ENCODE results near the gene HOMEZ.

HOMEZ gene

DNA sequence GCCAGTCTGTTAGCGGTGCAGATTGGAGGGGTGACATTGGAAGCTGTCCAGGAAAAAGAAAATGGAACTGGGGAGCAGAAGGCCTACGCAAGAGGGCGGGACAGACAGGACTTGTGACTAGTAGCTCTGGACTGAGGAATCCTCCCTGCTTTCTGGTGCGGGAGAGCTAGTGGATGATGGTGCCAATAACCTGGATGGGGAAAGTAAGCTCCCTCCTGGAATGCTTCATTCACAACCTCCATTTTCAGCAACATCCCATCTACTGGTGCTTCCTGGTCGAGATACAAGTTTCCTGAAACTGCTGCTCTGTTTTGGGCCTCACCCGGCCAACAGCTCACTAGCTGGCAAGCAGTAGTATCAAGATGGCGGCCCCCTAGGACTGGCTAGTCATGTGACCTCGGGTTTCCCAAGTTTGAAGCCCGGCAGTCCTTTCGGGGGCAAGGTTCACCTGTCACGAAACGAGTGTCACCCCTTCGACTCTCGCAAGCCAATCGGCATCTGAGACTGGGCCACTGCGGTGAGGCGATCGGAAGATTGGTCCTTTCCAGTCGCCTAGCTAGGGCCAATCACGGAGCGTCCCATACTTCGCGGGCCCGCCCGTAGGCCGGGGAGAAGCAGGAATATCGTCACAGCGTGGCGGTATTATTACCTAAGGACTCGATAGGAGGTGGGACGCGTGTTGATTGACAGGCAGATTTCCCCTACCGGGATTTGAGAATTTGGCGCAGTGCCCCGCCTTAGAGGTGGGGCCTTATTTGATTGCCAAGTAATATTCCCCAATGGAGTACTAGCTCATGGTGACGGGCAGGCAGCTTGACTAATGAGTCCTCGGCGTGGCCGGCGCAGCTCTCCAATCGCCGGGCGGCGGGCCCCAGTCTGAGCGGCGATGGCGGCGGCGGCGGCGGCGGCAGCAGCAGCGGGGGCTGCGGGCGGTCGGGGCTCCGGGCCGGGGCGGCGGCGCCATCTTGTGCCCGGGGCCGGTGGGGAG lies 34.9 kb upstream of the HOMEZ start, which contains the start of gene PABPN1 (continued):
- TF ChIP-seq, protein P1, sequence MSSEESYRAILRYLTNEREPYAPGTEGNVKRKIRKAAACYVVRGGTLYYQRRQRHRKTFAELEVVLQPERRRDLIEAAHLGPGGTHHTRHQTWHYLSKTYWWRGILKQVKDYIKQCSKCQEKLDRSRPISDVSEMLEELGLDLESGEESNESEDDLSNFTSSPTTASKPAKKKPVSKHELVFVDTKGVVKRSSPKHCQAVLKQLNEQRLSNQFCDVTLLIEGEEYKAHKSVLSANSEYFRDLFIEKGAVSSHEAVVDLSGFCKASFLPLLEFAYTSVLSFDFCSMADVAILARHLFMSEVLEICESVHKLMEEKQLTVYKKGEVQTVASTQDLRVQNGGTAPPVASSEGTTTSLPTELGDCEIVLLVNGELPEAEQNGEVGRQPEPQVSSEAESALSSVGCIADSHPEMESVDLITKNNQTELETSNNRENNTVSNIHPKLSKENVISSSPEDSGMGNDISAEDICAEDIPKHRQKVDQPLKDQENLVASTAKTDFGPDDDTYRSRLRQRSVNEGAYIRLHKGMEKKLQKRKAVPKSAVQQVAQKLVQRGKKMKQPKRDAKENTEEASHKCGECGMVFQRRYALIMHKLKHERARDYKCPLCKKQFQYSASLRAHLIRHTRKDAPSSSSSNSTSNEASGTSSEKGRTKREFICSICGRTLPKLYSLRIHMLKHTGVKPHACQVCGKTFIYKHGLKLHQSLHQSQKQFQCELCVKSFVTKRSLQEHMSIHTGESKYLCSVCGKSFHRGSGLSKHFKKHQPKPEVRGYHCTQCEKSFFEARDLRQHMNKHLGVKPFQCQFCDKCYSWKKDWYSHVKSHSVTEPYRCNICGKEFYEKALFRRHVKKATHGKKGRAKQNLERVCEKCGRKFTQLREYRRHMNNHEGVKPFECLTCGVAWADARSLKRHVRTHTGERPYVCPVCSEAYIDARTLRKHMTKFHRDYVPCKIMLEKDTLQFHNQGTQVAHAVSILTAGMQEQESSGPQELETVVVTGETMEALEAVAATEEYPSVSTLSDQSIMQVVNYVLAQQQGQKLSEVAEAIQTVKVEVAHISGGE (tag by site-specific recombination; conservative IDR thresholded peaks at IDR 0.05; ENCODE audit: low read depth), result peak; percentile 45; the same call in 1 of the 2 replicates
- peak; percentile 42 for TF ChIP-seq ZNF366 (tag by site-specific recombination; conservative IDR thresholded peaks at IDR 0.05)
- TF ChIP-seq, protein P2, sequence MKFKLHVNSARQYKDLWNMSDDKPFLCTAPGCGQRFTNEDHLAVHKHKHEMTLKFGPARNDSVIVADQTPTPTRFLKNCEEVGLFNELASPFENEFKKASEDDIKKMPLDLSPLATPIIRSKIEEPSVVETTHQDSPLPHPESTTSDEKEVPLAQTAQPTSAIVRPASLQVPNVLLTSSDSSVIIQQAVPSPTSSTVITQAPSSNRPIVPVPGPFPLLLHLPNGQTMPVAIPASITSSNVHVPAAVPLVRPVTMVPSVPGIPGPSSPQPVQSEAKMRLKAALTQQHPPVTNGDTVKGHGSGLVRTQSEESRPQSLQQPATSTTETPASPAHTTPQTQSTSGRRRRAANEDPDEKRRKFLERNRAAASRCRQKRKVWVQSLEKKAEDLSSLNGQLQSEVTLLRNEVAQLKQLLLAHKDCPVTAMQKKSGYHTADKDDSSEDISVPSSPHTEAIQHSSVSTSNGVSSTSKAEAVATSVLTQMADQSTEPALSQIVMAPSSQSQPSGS (tag by site-specific recombination; IDR thresholded peaks at IDR 0.05; ENCODE audit: low read depth), result no peak

DNA sequence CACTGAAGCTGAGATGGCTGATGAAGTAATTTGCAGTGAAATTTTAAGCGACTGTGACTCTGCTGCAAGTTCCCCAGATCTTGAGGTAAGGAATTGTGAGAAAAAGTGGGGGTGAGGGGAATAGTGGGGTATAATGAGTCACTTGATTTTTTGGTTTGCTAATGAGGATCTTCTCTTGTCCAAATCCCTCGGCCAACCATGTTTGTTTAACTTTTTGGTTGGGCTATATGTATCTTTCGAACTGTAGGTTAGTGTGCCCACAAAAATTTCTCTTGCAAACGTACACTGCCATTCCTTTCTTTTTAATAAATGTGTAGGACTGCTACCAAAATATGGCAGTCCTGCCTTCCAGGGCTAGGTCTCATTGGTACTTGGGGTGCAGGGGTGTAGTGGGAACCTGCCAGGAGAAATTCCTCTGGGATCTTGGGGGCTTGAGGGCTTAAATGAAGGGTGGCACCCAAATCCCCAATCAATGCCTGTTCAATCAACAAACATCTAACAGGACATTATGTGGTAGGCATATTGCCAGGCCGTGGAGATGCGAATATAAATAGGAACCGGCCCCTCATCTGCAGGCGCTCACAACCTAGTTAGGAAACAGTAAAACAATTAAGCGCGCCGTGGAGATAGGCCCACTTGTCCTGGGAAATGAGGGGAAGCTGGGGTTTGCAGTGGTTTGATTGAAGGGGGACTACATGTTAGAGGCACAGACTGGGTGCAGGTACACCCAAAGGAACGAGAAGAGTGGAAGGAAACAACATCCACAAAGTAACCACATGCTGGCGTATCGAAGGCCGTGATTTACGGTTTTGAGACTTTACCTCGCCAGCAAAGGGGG lies 34.0 kb upstream of the HOMEZ start:
- H3K36me3 ChIP-seq (ENCODE audit: control insufficient read depth in 2 of 2, insufficient read depth in 1 of 2, low read length in 2 of 2), result peaks cover 21 to 39% of the 10 kb centered on the region in 2 experiments
- no peaks in the 10 kb centered on the region for H3K9me3 ChIP-seq (ENCODE audit: control insufficient read depth, insufficient read depth, low read depth, low read length)
- POLR2A ChIA-PET, result interaction anchor here (0.6 to 7.9 kb wide), 8 partner anchors 10 to 794 kb away, joined by 3 to 170 read pairs (median 8); partner anchors contain the start of genes ACIN1, BCL2L2, C14orf119 and DCAF11
- peaks cover 15% of the 10 kb centered on the region for H3K4me1 ChIP-seq (ENCODE audit: control insufficient read depth, insufficient read depth, low read length)
- peak overlapping the region; percentile 67 for H3K27ac ChIP-seq (ENCODE audit: extremely low read depth, low read depth, low read length)
- peak overlapping the region; percentile 50 for H3K4me3 ChIP-seq (ENCODE audit: low read depth, low read length)
- CTCF ChIA-PET, result interaction anchor here (0.6 to 1.7 kb wide), 7 partner anchors 14 to 252 kb away, joined by 3 to 12 read pairs (median 5); no protein-coding TSS in a partner anchor
- no peak for TF ChIP-seq ZNF555 (tag by site-specific recombination; conservative IDR thresholded peaks at IDR 0.05)
- no peak for TF ChIP-seq ZFP3 (tag by site-specific recombination; IDR thresholded peaks at IDR 0.05; ENCODE audit: low read depth)
- TF ChIP-seq ZNF423 (tag by site-specific recombination; IDR thresholded peaks at IDR 0.05), result no peak
- no peak for TF ChIP-seq ZNF747 (tag by site-specific recombination; IDR thresholded peaks at IDR 0.05)
- TF ChIP-seq ZNF324 (tag by site-specific recombination; IDR thresholded peaks at IDR 0.05), result 0 out of 2 replicates have a peak, but pooled peaks have one; percentile 11
- TF ChIP-seq ZNF830 (tag by site-specific recombination; IDR thresholded peaks at IDR 0.05; ENCODE audit: low read depth), result no peak
- no peak for TF ChIP-seq ZNF792 (tag by site-specific recombination; IDR thresholded peaks at IDR 0.05)
- TF ChIP-seq ZNF335 (tag by site-specific recombination; conservative IDR thresholded peaks at IDR 0.05), result peak; percentile 41; the same call in 1 of the 2 replicates
- no peak for TF ChIP-seq MEIS1 (CRISPR knock-in tag; IDR thresholded peaks at IDR 0.05; ENCODE audit: borderline replicate concordance)
- no peak for TF ChIP-seq ZSCAN16 (tag by site-specific recombination; IDR thresholded peaks at IDR 0.05)
- TF ChIP-seq ZBTB20 (tag by site-specific recombination; IDR thresholded peaks at IDR 0.05), result no peak
- no peak for TF ChIP-seq ZNF140 (tag by site-specific recombination; IDR thresholded peaks at IDR 0.05)
- no peak for TF ChIP-seq ZNF660 (tag by site-specific recombination; IDR thresholded peaks at IDR 0.05)
- no peak for TF ChIP-seq GLIS1 (tag by site-specific recombination; IDR thresholded peaks at IDR 0.05)
- no peak for TF ChIP-seq ZNF514 (tag by site-specific recombination; IDR thresholded peaks at IDR 0.05)
- TF ChIP-seq SCRT1 (tag by site-specific recombination; IDR thresholded peaks at IDR 0.05; ENCODE audit: borderline replicate concordance), result no peak
- 0 out of 2 replicates have a peak, but pooled peaks have one; percentile 43 for TF ChIP-seq SP7 (tag by site-specific recombination; IDR thresholded peaks at IDR 0.05)
- no peak for TF ChIP-seq ZNF19 (tag by site-specific recombination; IDR thresholded peaks at IDR 0.05; ENCODE audit: low read depth)
- TF ChIP-seq, protein P3, sequence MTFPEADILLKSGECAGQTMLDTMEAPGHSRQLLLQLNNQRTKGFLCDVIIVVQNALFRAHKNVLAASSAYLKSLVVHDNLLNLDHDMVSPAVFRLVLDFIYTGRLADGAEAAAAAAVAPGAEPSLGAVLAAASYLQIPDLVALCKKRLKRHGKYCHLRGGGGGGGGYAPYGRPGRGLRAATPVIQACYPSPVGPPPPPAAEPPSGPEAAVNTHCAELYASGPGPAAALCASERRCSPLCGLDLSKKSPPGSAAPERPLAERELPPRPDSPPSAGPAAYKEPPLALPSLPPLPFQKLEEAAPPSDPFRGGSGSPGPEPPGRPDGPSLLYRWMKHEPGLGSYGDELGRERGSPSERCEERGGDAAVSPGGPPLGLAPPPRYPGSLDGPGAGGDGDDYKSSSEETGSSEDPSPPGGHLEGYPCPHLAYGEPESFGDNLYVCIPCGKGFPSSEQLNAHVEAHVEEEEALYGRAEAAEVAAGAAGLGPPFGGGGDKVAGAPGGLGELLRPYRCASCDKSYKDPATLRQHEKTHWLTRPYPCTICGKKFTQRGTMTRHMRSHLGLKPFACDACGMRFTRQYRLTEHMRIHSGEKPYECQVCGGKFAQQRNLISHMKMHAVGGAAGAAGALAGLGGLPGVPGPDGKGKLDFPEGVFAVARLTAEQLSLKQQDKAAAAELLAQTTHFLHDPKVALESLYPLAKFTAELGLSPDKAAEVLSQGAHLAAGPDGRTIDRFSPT (tag by site-specific recombination; IDR thresholded peaks at IDR 0.05), result no peak
- TF ChIP-seq OVOL3 (tag by site-specific recombination; IDR thresholded peaks at IDR 0.05), result no peak
- TF ChIP-seq, protein P4, sequence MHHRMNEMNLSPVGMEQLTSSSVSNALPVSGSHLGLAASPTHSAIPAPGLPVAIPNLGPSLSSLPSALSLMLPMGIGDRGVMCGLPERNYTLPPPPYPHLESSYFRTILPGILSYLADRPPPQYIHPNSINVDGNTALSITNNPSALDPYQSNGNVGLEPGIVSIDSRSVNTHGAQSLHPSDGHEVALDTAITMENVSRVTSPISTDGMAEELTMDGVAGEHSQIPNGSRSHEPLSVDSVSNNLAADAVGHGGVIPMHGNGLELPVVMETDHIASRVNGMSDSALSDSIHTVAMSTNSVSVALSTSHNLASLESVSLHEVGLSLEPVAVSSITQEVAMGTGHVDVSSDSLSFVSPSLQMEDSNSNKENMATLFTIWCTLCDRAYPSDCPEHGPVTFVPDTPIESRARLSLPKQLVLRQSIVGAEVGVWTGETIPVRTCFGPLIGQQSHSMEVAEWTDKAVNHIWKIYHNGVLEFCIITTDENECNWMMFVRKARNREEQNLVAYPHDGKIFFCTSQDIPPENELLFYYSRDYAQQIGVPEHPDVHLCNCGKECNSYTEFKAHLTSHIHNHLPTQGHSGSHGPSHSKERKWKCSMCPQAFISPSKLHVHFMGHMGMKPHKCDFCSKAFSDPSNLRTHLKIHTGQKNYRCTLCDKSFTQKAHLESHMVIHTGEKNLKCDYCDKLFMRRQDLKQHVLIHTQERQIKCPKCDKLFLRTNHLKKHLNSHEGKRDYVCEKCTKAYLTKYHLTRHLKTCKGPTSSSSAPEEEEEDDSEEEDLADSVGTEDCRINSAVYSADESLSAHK (tag by site-specific recombination; IDR thresholded peaks at IDR 0.05), result no peak
